OCI-LY7 (cell line): ENCODE data around the gene ZNRD2. TPM values are rescaled to one million over a fixed set of nuclear protein-coding genes. Genes with fewer than 3 reads are reported as not detected.
A peak's percentile ranks its signal among the peaks of the same experiment; 100 is the strongest.

Experiments used
- BruUV-seq: library from RNA; stranded (reverse); fragments of 400-500 nt; replicated peaks from 2 replicates; lab custom pipeline; 2021; lab: Mats Ljungman, UMichigan
- CTCF ChIA-PET: fragments of 300-600 bp; sonication (Branson Sonifier 250); formaldehyde crosslinking; loops from one replicate; lab custom pipeline; 2022; ENCODE audit warnings: antibody characterized with exemption; ENCODE audit not compliant: unreplicated experiment; lab: Charles Lee
- POLR2A ChIA-PET: fragments of 300-600 bp; sonication (Branson Sonifier 250); formaldehyde crosslinking; loops from one replicate; lab custom pipeline; 2022; ENCODE audit warnings: antibody characterized with exemption; lab: Charles Lee
- DNase-seq: peaks from one replicate; pipeline ENCODE4 v3.0.0-alpha.2; 2015; ENCODE audit warnings: low spot score
- H2AFZ ChIP-seq: fragments of 200-600 bp; sonication (generic), shearing (Covaris generic); 2 replicates; pipeline ENCODE4 v1.6.1; 2014; ENCODE audit warnings: mild to moderate bottlenecking, antibody characterized with exemption, low read length, moderate library complexity
- H3K27ac ChIP-seq: fragments of 200-600 bp; sonication (generic); 2 replicates; pipeline ENCODE4 v1.5.1; 2014; ENCODE audit warnings: mixed run types, low read depth, mild to moderate bottlenecking, moderate library complexity, low read length, inconsistent platforms; ENCODE audit not compliant: poor library complexity, severe bottlenecking
- H3K36me3 ChIP-seq: fragments of 200-600 bp; sonication (generic); 2 replicates; pipeline ENCODE4 v1.6.1; 2014; ENCODE audit warnings: mild to moderate bottlenecking, antibody characterized with exemption, low read length, moderate library complexity, mixed read lengths; ENCODE audit not compliant: insufficient read depth
- H3K4me1 ChIP-seq: fragments of 200-600 bp; sonication (generic); 2 replicates; pipeline ENCODE4 v1.5.1; 2014; ENCODE audit warnings: mild to moderate bottlenecking, low read length; ENCODE audit not compliant: insufficient read depth, poor library complexity, severe bottlenecking
- H3K4me2 ChIP-seq: fragments of 200-600 bp; sonication (generic); 2 replicates; pipeline ENCODE4 v1.6.1; 2014; ENCODE audit warnings: mild to moderate bottlenecking, low read length
- H3K4me3 ChIP-seq: fragments of 200-600 bp; sonication (generic); 2 replicates; pipeline ENCODE4 v1.5.1; 2014; ENCODE audit warnings: mild to moderate bottlenecking, low read depth, low read length; ENCODE audit not compliant: poor library complexity, severe bottlenecking
- H3K79me2 ChIP-seq: fragments of 200-600 bp; sonication (generic); 2 replicates; pipeline ENCODE4 v1.6.1; 2016; ENCODE audit warnings: low read depth, mild to moderate bottlenecking, low read length, moderate library complexity, mixed read lengths; ENCODE audit not compliant: insufficient read depth
- H3K9me2 ChIP-seq: fragments of 200-600 bp; sonication (generic); 2 replicates; pipeline ENCODE4 v1.6.1; 2016; ENCODE audit warnings: mild to moderate bottlenecking, low read length, mixed read lengths; ENCODE audit not compliant: insufficient read depth
- H3K9me3 ChIP-seq: fragments of 200-600 bp; sonication (generic); 2 replicates; pipeline ENCODE4 v1.6.1; 2014; ENCODE audit warnings: mild to moderate bottlenecking, mixed run types, low read length, mixed read lengths
- H4K20me1 ChIP-seq: fragments of 200-600 bp; sonication (generic); 2 replicates; pipeline ENCODE4 v1.6.1; 2014; ENCODE audit warnings: mild to moderate bottlenecking, antibody characterized with exemption, low read length, moderate library complexity, mixed read lengths; ENCODE audit not compliant: insufficient read depth
- CTCF ChIP-seq: fragments of 200-600 bp; sonication (generic); conservative IDR thresholded peaks from 2 replicates; pipeline ENCODE4 v1.5.1; 2014; ENCODE audit warnings: mild to moderate bottlenecking, antibody characterized with exemption, low read length, moderate library complexity, mixed read lengths
- EZH2phosphoT487 ChIP-seq: fragments of 200-600 bp; sonication (generic); IDR thresholded peaks from 2 replicates; pipeline ENCODE4 v1.6.1; 2018; ENCODE audit warnings: low read depth, borderline replicate concordance, mild to moderate bottlenecking, mixed run types, antibody characterized with exemption, low read length, moderate library complexity, mixed read lengths
- intact Hi-C: fragments of 100-400 bp; cut with micrococcal nuclease; formaldehyde crosslinking; loops from one replicate; pipeline ENCODE4 v1.10.0; 2022; ENCODE audit not compliant: unreplicated experiment
- total RNA-seq, 2 experiments: library from RNA; depleted of rRNA in 1 of 2; stranded (reverse); fragments of >200 nt in 1 of 2; shearing (Covaris generic) in 1 of 2; gene quantifications; 2 replicates each; pipeline ENCODE4 v1.2.3, GENCODE V29; 2014 to 2022

ZNRD2 gene
- total RNA-seq, 2 experiments from 2014 or later, result 43.4 to 60.4 TPM

GRCh38 chr11:65545853-65546216, 24.4 kb upstream of the ZNRD2 start:
- H3K4me2 ChIP-seq, result peak overlapping the region; percentile 82
- no peaks in the 10 kb centered on the region for H3K36me3 ChIP-seq
- peaks cover 48% of the 10 kb centered on the region for H3K4me1 ChIP-seq
- TF ChIP-seq EZH2phosphoT487, result no peak
- no peak for TF ChIP-seq CTCF
- no peaks in the 10 kb centered on the region for H3K79me2 ChIP-seq
- peak overlapping the region; percentile 20; the same call in 1 of the 2 replicates for H2AFZ ChIP-seq
- no peaks in the 10 kb centered on the region for H4K20me1 ChIP-seq
- ChIA-PET CTCF (interaction anchor here (1.4 kb wide), 1 partner anchor 21 kb away, joined by 5 read pairs; the partner anchor contains the start of gene SCYL1), POLR2A (interaction anchor here (1.0 kb wide), 1 partner anchor 14 kb away, joined by 4 read pairs; no protein-coding TSS in a partner anchor)
- intact Hi-C loops, result loop anchor here (1.0 kb wide), 1 partner anchor 26 kb away; the partner anchor contains the start of gene FAM89B
- H3K9me3 ChIP-seq, result no peaks in the 10 kb centered on the region
- no peaks in the 10 kb centered on the region for H3K9me2 ChIP-seq
- no TSS peak for BruUV-seq
- peak overlapping the region; percentile 65 for H3K4me3 ChIP-seq
- DNase-seq, result no peak
- peak overlapping the region; percentile 84 for H3K27ac ChIP-seq

- Histone ChIP-seq H3K36me3 (no peaks in the 10 kb centered on the region), H3K9me3 (no peaks in the 10 kb centered on the region), H4K20me1 (no peaks in the 10 kb centered on the region), H3K4me3 (peak overlapping the region; percentile 65), H3K27ac (peak overlapping the region; percentile 84), H3K4me2 (peak overlapping the region; percentile 82), H3K79me2 (no peaks in the 10 kb centered on the region), H2AFZ (peak overlapping the region; percentile 38; the same call in 1 of the 2 replicates), H3K9me2 (no peaks in the 10 kb centered on the region), H3K4me1 (peaks cover 48% of the 10 kb centered on the region)
- POLR2A ChIA-PET, result interaction anchor here (0.8 to 1.0 kb wide), 2 partner anchors 13 to 69 kb away, joined by 3 to 4 read pairs; partner anchors contain the start of gene PCNX3
- BruUV-seq, result no TSS peak
- CTCF ChIA-PET, result interaction anchor here (0.5 to 1.4 kb wide), 2 partner anchors 21 to 91 kb away, joined by 4 to 5 read pairs; partner anchors contain the start of gene SCYL1
- peak; percentile 95 for DNase-seq
- TF ChIP-seq CTCF, result no peak
- TF ChIP-seq EZH2phosphoT487, result no peak
- intact Hi-C loops, result loop anchor here (1.0 kb wide), 1 partner anchor 26 kb away; the partner anchor contains the start of gene FAM89B
Observed at GRCh38 chr11:65546217-65546958, 23.9 kb upstream of the ZNRD2 start.
